DOHH2 (cell line): ENCODE data around the gene SYNPO2.

Source experiments
- CTCF ChIP-seq: fragments of 200-600 bp; sonication (generic); IDR thresholded peaks from one replicate; pipeline ENCODE4 v1.5.1; 2014; ENCODE audit warnings: antibody characterized with exemption, mild to moderate bottlenecking, low read depth, low read length; ENCODE audit not compliant: poor library complexity, severe bottlenecking
- EZH2phosphoT487 ChIP-seq: fragments of 200-600 bp; sonication (generic); IDR thresholded peaks from 2 replicates; pipeline ENCODE4 v1.6.1; 2017; ENCODE audit warnings: borderline replicate concordance, mild to moderate bottlenecking, antibody characterized with exemption, low read length, moderate library complexity, mixed read lengths

GRCh38 chr4:118992149-118992548 lies 103.5 kb downstream of the SYNPO2 start:
- TF ChIP-seq CTCF: no peak
- no peak for TF ChIP-seq EZH2phosphoT487
